HFFc6 (cell line): ENCODE data around the gene KATNB1. TPM values are rescaled to one million over a fixed set of nuclear protein-coding genes. Genes with fewer than 3 reads are reported as not detected.

ENCODE experiments used
- DNase-seq: peaks from one replicate; pipeline ENCODE4 v3.0.0-alpha.2; 2018
- H3K27ac Mint-ChIP-seq: 2 replicates; pipeline ENCODE4 v1.8.0; 2020; ENCODE audit warnings: mild to moderate bottlenecking, mixed read lengths
- H3K27me3 Mint-ChIP-seq: 2 replicates; pipeline ENCODE4 v1.8.0; 2021; ENCODE audit warnings: mild to moderate bottlenecking, moderate library complexity, mixed read lengths; ENCODE audit not compliant: insufficient read depth
- H3K36me3 Mint-ChIP-seq: 2 replicates; pipeline ENCODE4 v1.8.0; 2021; ENCODE audit warnings: low read depth, mixed read lengths
- H3K4me1 Mint-ChIP-seq: 2 replicates; pipeline ENCODE4 v1.8.0; 2020; ENCODE audit warnings: low read depth, mixed read lengths
- H3K4me3 Mint-ChIP-seq: 2 replicates; pipeline ENCODE4 v1.8.0; 2020; ENCODE audit warnings: mild to moderate bottlenecking, moderate library complexity, mixed read lengths
- H3K9me3 Mint-ChIP-seq: 2 replicates; pipeline ENCODE4 v1.8.0; 2020; ENCODE audit warnings: mild to moderate bottlenecking, mixed read lengths
- CTCF ChIP-seq: fragments of 200-600 bp; sonication (generic); IDR thresholded peaks from 2 replicates; pipeline ENCODE4 v1.5.0; 2021; ENCODE audit warnings: antibody characterized with exemption, mild to moderate bottlenecking
- total RNA-seq, 6 experiments: library from RNA; stranded (reverse); fragmentation: NEBNext Ultra II Directional; extraction: Animal tissue kit (Norgen Biotek cat#: 25700); gene quantifications; 2 replicates in 1 of 6; 3 replicates in 5 of 6; pipeline ENCODE4 v1.2.3, GENCODE V29; 2021

Gene KATNB1
- total RNA-seq, 6 experiments from 2014 or later, result 20.4 to 22.1 (median 21.6) TPM

GRCh38 chr16:57784334-57784733 lies 48.8 kb downstream of the KATNB1 start:
- H3K4me1 Mint-ChIP-seq, result peaks cover 26% of the 10 kb centered on the region
- H3K36me3 Mint-ChIP-seq, result peaks cover 28% of the 10 kb centered on the region
- DNase-seq, result no peak
- 0 out of 2 replicates have a peak overlapping the region, but pooled peaks have one; percentile 21 for H3K27ac Mint-ChIP-seq
- H3K4me3 Mint-ChIP-seq, result no peak overlapping the region
- no peaks in the 10 kb centered on the region; the same call in 1 of the 2 replicates for H3K27me3 Mint-ChIP-seq
- TF ChIP-seq CTCF, result no peak
- H3K9me3 Mint-ChIP-seq, result no peaks in the 10 kb centered on the region

GRCh38 chr16:57785385-57785784 lies 49.8 kb downstream of the KATNB1 start:
- no peaks in the 10 kb centered on the region; the same call in 1 of the 2 replicates for H3K27me3 Mint-ChIP-seq
- peaks cover 24% of the 10 kb centered on the region for H3K4me1 Mint-ChIP-seq
- H3K4me3 Mint-ChIP-seq, result no peak overlapping the region
- DNase-seq, result no peak
- H3K27ac Mint-ChIP-seq, result no peak overlapping the region
- H3K36me3 Mint-ChIP-seq, result peaks cover 28% of the 10 kb centered on the region
- TF ChIP-seq CTCF, result no peak
- H3K9me3 Mint-ChIP-seq, result no peaks in the 10 kb centered on the region

GRCh38 chr16:57785924-57786323 lies 50.4 kb downstream of the KATNB1 start:
- Mint-ChIP-seq H3K27ac (no peak overlapping the region), H3K9me3 (no peaks in the 10 kb centered on the region), H3K36me3 (peaks cover 28% of the 10 kb centered on the region), H3K27me3 (no peaks in the 10 kb centered on the region; the same call in 1 of the 2 replicates), H3K4me1 (peaks cover 24% of the 10 kb centered on the region), H3K4me3 (no peak overlapping the region)
- no peak for TF ChIP-seq CTCF
- DNase-seq, result no peak

GRCh38 chr16:57786632-57787518 lies 51.3 kb downstream of the KATNB1 start:
- Mint-ChIP-seq H3K4me1 (peaks cover 23% of the 10 kb centered on the region), H3K36me3 (peaks cover 23% of the 10 kb centered on the region), H3K4me3 (no peak overlapping the region), H3K27ac (peak overlapping the region; percentile 75), H3K9me3 (no peaks in the 10 kb centered on the region), H3K27me3 (no peaks in the 10 kb centered on the region; the same call in 1 of the 2 replicates)
- DNase-seq, result no peak
- no peak for TF ChIP-seq CTCF

- Mint-ChIP-seq H3K27me3 (no peaks in the 10 kb centered on the region; the same call in 1 of the 2 replicates), H3K9me3 (no peaks in the 10 kb centered on the region), H3K27ac (peak overlapping the region; percentile 75; the same call in 1 of the 2 replicates), H3K36me3 (peaks cover 17% of the 10 kb centered on the region; the same call in 1 of the 2 replicates), H3K4me1 (peaks cover 16% of the 10 kb centered on the region), H3K4me3 (no peak overlapping the region)
- no peak for DNase-seq
- no peak for TF ChIP-seq CTCF
These were observed 51.9 kb downstream of the KATNB1 start for GRCh38 chr16:57787519-57787905.
